H9 (cell line): ENCODE data around the gene TNIP1. TPM values are rescaled to one million over a fixed set of nuclear protein-coding genes. Genes with fewer than 3 reads are reported as not detected.

ENCODE experiments used
- DNase-seq: peaks from one replicate; pipeline ENCODE4 v3.0.0-alpha.2; 2017
- H2AFZ ChIP-seq: one replicate; pipeline ENCODE4 v1.6.1; 2013; ENCODE audit warnings: mild to moderate bottlenecking, low read length, control low read depth, moderate library complexity
- H2AK5ac ChIP-seq: 2 replicates; pipeline ENCODE4 v1.6.1; 2013; ENCODE audit warnings: low read length, control low read depth, mixed read lengths; ENCODE audit not compliant: insufficient read length
- H2BK120ac ChIP-seq: one replicate; pipeline ENCODE4 v1.6.1; 2013; ENCODE audit warnings: low read depth, mild to moderate bottlenecking, low read length, control low read depth, inconsistent platforms; ENCODE audit not compliant: poor library complexity, severe bottlenecking
- H2BK12ac ChIP-seq: 2 replicates; pipeline ENCODE4 v1.6.1; 2013; ENCODE audit warnings: low read length, control low read depth, mixed read lengths, low read depth; ENCODE audit not compliant: insufficient read length
- H2BK15ac ChIP-seq: 2 replicates; pipeline ENCODE4 v1.6.1; 2013; ENCODE audit warnings: low read depth, low read length, control low read depth
- H2BK20ac ChIP-seq: one replicate; pipeline ENCODE4 v1.6.1; 2013; ENCODE audit warnings: low read depth, mild to moderate bottlenecking, low read length, control low read depth, inconsistent platforms; ENCODE audit not compliant: poor library complexity, severe bottlenecking
- H2BK5ac ChIP-seq: 2 replicates; pipeline ENCODE4 v1.6.1; 2013; ENCODE audit warnings: low read length, control low read depth, mixed read lengths; ENCODE audit not compliant: insufficient read length
- H3K14ac ChIP-seq: 2 replicates; pipeline ENCODE4 v1.6.1; 2013; ENCODE audit warnings: low read length, control low read depth; ENCODE audit not compliant: insufficient read depth
- H3K18ac ChIP-seq: 2 replicates; pipeline ENCODE4 v1.6.1; 2013; ENCODE audit warnings: low read depth, mild to moderate bottlenecking, mixed read lengths, low read length, control low read depth; ENCODE audit not compliant: insufficient read length
- H3K23ac ChIP-seq: 2 replicates; pipeline ENCODE4 v1.6.1; 2013; ENCODE audit warnings: low read length, control low read depth, mixed read lengths, low read depth; ENCODE audit not compliant: insufficient read length
- H3K23me2 ChIP-seq: 2 replicates; pipeline ENCODE4 v1.6.1; 2013; ENCODE audit warnings: low read depth, mild to moderate bottlenecking, mixed read lengths, low read length, control low read depth; ENCODE audit not compliant: insufficient read length, poor library complexity, severe bottlenecking
- H3K27ac ChIP-seq: 2 replicates; pipeline ENCODE4 v1.5.1; 2013; ENCODE audit warnings: low read length, control low read depth, mixed read lengths, low read depth; ENCODE audit not compliant: insufficient read length
- H3K27me3 ChIP-seq: 2 replicates; pipeline ENCODE4 v1.6.1; 2013; ENCODE audit warnings: low read length, control low read depth, inconsistent platforms; ENCODE audit not compliant: insufficient read depth
- H3K4ac ChIP-seq: 2 replicates; pipeline ENCODE4 v1.6.1; 2013; ENCODE audit warnings: low read depth, mild to moderate bottlenecking, control low read depth, inconsistent platforms, low read length, moderate library complexity
- H3K4me1 ChIP-seq: 2 replicates; pipeline ENCODE4 v1.6.1; 2013; ENCODE audit warnings: low read length, control low read depth, inconsistent platforms; ENCODE audit not compliant: insufficient read depth
- H3K4me2 ChIP-seq: 2 replicates; pipeline ENCODE4 v1.6.1; 2013; ENCODE audit warnings: low read length, control low read depth, mixed read lengths; ENCODE audit not compliant: insufficient read length, insufficient read depth
- H3K56ac ChIP-seq: 2 replicates; pipeline ENCODE4 v1.6.1; 2013; ENCODE audit warnings: low read depth, mild to moderate bottlenecking, mixed read lengths, low read length, control low read depth; ENCODE audit not compliant: insufficient read length
- H3K79me1 ChIP-seq: 2 replicates; pipeline ENCODE4 v1.6.1; 2013; ENCODE audit warnings: low read depth, mild to moderate bottlenecking, moderate library complexity, low read length, control low read depth, inconsistent platforms; ENCODE audit not compliant: insufficient read depth, poor library complexity, severe bottlenecking
- H3K79me2 ChIP-seq: 2 replicates; pipeline ENCODE4 v1.6.1; 2013; ENCODE audit warnings: low read length, control low read depth, inconsistent platforms; ENCODE audit not compliant: insufficient read depth
- H3K9ac ChIP-seq: 2 replicates; pipeline ENCODE4 v1.6.1; 2013; ENCODE audit warnings: low read length, control low read depth, mixed read lengths; ENCODE audit not compliant: insufficient read length; ENCODE audit errors: extremely low read depth
- H3K9me3 ChIP-seq: one replicate; pipeline ENCODE4 v1.6.1; 2013; ENCODE audit warnings: low read depth, low read length, inconsistent platforms; ENCODE audit not compliant: control insufficient read depth
- H3T11ph ChIP-seq: one replicate; pipeline ENCODE4 v1.6.1; 2013; ENCODE audit warnings: mild to moderate bottlenecking, low read length, control low read depth, inconsistent platforms
- H4K20me1 ChIP-seq: one replicate; pipeline ENCODE4 v1.6.1; 2013; ENCODE audit not compliant: control insufficient read depth, insufficient read length, insufficient read depth
- H4K5ac ChIP-seq: 2 replicates; pipeline ENCODE4 v1.6.1; 2013; ENCODE audit warnings: low read depth, mild to moderate bottlenecking, mixed read lengths, low read length, control low read depth; ENCODE audit not compliant: insufficient read length
- H4K8ac ChIP-seq: replicated peaks from 2 replicates; pipeline ENCODE4 v1.6.1; 2013; ENCODE audit warnings: low read length, control low read depth, mixed read lengths, low read depth; ENCODE audit not compliant: insufficient read length
- H4K91ac ChIP-seq: 2 replicates; pipeline ENCODE4 v1.6.1; 2013; ENCODE audit warnings: low read depth, mild to moderate bottlenecking, moderate library complexity, mixed read lengths, low read length, control low read depth; ENCODE audit not compliant: insufficient read length
- H3K27ac Mint-ChIP-seq, 3 experiments: 2 replicates in 2 of 3; 3 replicates in 1 of 3; pipeline ENCODE4 v1.8.0; 2020 to 2021; ENCODE audit warnings: mixed read lengths in 3 of 3, mild to moderate bottlenecking in 1 of 3, moderate library complexity in 1 of 3
- H3K27me3 Mint-ChIP-seq: 2 replicates; pipeline ENCODE4 v1.8.0; 2021; ENCODE audit warnings: low read depth, mild to moderate bottlenecking, moderate library complexity, mixed read lengths
- H3K36me3 Mint-ChIP-seq, 3 experiments: 2 replicates in 2 of 3; 3 replicates in 1 of 3; pipeline ENCODE4 v1.8.0; 2020 to 2021; ENCODE audit warnings: low read depth in 3 of 3, mixed read lengths in 3 of 3; ENCODE audit not compliant: insufficient read depth in 1 of 3
- H3K4me1 Mint-ChIP-seq, 2 experiments: 2 replicates each; pipeline ENCODE4 v1.8.0; 2020; ENCODE audit warnings: mixed read lengths in 2 of 2
- H3K4me3 Mint-ChIP-seq, 2 experiments: 2 replicates in 1 of 2; 3 replicates in 1 of 2; pipeline ENCODE4 v1.8.0; 2020 to 2021; ENCODE audit warnings: mild to moderate bottlenecking in 2 of 2, mixed read lengths in 2 of 2, moderate library complexity in 1 of 2
- H3K9me3 Mint-ChIP-seq, 2 experiments: 2 replicates in 1 of 2; 3 replicates in 1 of 2; pipeline ENCODE4 v1.8.0; 2020; ENCODE audit warnings: mild to moderate bottlenecking in 2 of 2, mixed read lengths in 2 of 2, moderate library complexity in 1 of 2
- WGBS: extraction: QIAGEN DNeasy Blood & Tissue Kit; methylation state at CpG from one replicate; pipeline ENCODE4 v1.1.7; 2013; ENCODE audit warnings: missing lambda C conversion rate, low lambda C conversion rate, mixed read lengths; ENCODE audit not compliant: insufficient read length; ENCODE audit errors: extremely low coverage; 5-methylcytosine and 5-hydroxymethylcytosine counted together
- total RNA-seq: library from RNA; stranded (reverse); gene quantifications from 2 replicates; pipeline ENCODE4 v1.2.1, GENCODE V29; 2021
- TF ChIP-seq, protein P1 (sequence below): fragments of 200-600 bp; sonication (generic); conservative IDR thresholded peaks from 3 replicates; pipeline ENCODE4 v1.8.0; 2021; ENCODE audit warnings: antibody characterized with exemption, mild to moderate bottlenecking

TNIP1 gene
- total RNA-seq, 1 experiment from 2014 or later, result 40.8 TPM

DNA sequence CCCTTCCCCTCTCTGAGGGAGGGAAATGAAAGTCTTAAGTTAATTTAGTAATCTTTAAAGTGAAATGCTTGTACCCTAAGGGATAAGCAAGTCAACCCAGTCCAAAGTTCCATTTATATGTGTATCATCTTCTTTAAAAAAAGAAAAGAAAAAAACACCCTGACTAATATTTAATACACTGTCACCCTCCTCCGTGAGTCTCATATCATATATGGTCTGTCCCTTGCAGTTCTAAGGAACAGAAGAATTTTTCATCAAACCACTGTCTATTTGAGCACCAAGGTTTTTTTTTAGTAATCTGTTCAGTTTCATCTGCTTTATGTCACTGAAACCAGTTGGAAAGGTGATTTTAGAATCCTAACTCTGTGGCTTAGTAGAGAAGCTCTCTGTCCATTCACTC is 15.2 kb downstream of the TNIP1 start:
- no peaks in the 10 kb centered on the region for H3K27me3 ChIP-seq
- no peak overlapping the region for H4K91ac ChIP-seq
- no peak overlapping the region for H3K27ac ChIP-seq
- H3K23ac ChIP-seq, result no peak overlapping the region
- H3K18ac ChIP-seq, result no peak overlapping the region
- H3K23me2 ChIP-seq, result no peaks in the 10 kb centered on the region
- no peaks in the 10 kb centered on the region for H3K27me3 Mint-ChIP-seq
- peaks cover 21 to 24% of the 10 kb centered on the region in 2 experiments for H3K4me1 Mint-ChIP-seq
- H3K9me3 ChIP-seq, result no peaks in the 10 kb centered on the region
- no peak overlapping the region for H4K5ac ChIP-seq
- TF ChIP-seq, protein P1, sequence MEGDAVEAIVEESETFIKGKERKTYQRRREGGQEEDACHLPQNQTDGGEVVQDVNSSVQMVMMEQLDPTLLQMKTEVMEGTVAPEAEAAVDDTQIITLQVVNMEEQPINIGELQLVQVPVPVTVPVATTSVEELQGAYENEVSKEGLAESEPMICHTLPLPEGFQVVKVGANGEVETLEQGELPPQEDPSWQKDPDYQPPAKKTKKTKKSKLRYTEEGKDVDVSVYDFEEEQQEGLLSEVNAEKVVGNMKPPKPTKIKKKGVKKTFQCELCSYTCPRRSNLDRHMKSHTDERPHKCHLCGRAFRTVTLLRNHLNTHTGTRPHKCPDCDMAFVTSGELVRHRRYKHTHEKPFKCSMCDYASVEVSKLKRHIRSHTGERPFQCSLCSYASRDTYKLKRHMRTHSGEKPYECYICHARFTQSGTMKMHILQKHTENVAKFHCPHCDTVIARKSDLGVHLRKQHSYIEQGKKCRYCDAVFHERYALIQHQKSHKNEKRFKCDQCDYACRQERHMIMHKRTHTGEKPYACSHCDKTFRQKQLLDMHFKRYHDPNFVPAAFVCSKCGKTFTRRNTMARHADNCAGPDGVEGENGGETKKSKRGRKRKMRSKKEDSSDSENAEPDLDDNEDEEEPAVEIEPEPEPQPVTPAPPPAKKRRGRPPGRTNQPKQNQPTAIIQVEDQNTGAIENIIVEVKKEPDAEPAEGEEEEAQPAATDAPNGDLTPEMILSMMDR, result no peak
- H3K56ac ChIP-seq, result no peak overlapping the region
- H2BK15ac ChIP-seq, result no peak overlapping the region
- H2BK12ac ChIP-seq, result no peak overlapping the region
- no peak overlapping the region for H2BK5ac ChIP-seq
- no peak overlapping the region for H3K4ac ChIP-seq
- no CpG with 5 or more reads among the region's 1 CpG for WGBS
- H4K8ac ChIP-seq, result no peak overlapping the region
- no peaks in the 10 kb centered on the region for H3K79me2 ChIP-seq
- DNase-seq, result no peak
- no peaks in the 10 kb centered on the region for H3K9me3 Mint-ChIP-seq
- no peak overlapping the region for H3K4me2 ChIP-seq
- no peak overlapping the region for H3K9ac ChIP-seq
- no peak overlapping the region for H2AK5ac ChIP-seq
- H2BK20ac ChIP-seq, result no peak overlapping the region
- H3T11ph ChIP-seq, result no peak overlapping the region
- H3K79me1 ChIP-seq, result no peaks in the 10 kb centered on the region
- H2AFZ ChIP-seq, result no peak overlapping the region
- no peak overlapping the region for H3K4me3 Mint-ChIP-seq
- H3K4me1 ChIP-seq, result no peaks in the 10 kb centered on the region
- no peak overlapping the region for H3K14ac ChIP-seq
- H3K27ac Mint-ChIP-seq, result no peak overlapping the region
- H3K36me3 Mint-ChIP-seq, result peaks cover 2 to 26% (median 24%) of the 10 kb centered on the region in 3 experiments
- no peak overlapping the region for H2BK120ac ChIP-seq
- H4K20me1 ChIP-seq, result no peaks in the 10 kb centered on the region
